GM19025 (cell line): ENCODE measurements around the gene NTM.

Source experiments
- ATAC-seq: cut with Tn5 transposase; IDR thresholded peaks from one replicate; pipeline ENCODE4 v1.9.1; 2021; ENCODE audit warnings: mild to moderate bottlenecking, low read depth, moderate library complexity; ENCODE audit not compliant: unreplicated experiment

Gene NTM

DNA sequence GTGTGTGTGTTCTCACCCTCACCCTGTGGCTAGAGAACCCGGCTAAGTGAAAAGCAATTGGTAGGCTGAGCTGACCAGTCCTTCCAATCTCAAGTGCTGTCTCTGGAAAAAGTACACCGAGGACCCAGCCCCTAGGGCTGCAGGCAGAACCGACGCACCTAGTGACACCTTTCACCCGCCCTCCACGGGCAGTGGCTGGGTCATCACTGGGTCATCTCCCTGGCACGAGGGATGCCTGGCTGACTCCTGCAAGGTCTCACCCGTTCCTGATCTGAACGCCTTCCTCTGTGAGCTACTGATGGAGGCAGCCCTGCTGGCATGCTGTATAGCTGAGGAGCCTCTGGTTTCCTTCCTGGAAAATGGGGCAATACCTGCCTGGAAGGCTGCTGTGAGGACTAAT lies 311.5 kb downstream of the NTM start:
- no peak for ATAC-seq

DNA sequence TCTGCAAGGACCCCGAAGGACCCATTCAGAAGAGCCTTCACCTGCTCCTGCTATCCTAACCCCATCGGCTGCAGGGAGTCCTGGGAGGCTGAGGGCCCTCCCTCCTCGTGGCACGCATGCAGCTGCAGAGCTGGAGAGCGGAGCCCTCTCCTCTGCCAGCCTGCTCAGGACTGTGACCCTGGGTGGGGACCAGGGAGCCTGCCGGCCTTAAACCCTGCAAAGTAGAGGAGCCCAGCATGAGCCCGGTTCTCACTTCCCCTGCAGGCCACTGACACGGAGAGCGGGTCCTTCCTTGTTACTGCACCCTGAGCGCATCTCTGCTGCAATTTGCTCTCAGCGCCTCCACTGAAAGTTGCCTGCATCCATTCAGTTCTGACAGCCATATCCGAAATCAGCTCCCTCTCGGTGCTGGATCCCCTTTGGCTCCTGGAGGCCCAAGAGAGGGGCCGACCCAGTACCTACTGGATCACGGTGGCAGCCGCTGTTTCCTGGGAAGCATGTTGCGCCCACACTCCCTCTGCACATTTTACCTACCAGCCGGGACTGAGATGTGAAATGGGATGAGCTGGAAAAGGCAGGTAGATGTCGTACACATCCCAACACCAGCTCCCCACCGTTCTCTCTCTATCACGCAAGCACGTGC lies 312.1 kb downstream of the NTM start:
- no peak for ATAC-seq

DNA sequence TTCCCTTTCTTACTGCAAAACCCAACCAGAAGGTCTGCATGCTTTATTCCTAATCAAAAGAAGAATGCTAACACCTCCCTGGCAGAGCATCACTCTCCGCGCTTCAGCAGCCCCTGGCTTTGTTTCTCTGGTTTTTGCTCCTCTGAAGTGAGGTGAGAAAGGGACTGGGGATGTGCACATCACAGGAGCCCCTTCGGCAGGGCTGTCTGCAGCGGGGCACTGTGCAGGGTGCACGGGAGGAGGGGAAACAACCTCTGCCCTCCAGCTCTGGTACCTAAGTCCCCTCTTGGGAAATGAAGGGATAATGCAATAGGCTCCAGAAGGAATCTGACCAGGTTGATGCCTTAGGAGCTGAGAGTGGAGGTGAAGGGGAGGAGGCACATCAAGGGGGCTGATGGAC lies 312.7 kb downstream of the NTM start:
- no peak for ATAC-seq

DNA sequence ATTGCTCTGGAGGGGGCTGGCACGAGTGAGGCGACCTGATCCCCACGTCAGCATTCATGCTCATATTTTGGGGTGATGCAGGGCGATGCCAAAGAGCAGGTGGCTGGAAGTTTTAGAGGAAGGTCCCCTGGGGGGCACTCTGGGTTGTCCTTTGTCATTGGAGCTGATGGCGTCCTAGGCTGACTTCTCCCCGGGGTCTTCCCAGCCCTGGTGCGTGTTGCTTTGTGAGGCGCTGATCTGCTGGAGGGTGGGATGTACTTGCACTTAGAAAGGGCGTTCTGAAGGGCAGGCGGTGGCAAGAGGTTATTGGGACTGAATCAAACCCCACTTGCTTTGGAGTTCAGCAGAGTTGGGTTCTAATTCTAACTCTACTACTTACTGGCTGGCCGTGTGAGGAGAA lies 313.3 kb downstream of the NTM start:
- no peak for ATAC-seq

DNA sequence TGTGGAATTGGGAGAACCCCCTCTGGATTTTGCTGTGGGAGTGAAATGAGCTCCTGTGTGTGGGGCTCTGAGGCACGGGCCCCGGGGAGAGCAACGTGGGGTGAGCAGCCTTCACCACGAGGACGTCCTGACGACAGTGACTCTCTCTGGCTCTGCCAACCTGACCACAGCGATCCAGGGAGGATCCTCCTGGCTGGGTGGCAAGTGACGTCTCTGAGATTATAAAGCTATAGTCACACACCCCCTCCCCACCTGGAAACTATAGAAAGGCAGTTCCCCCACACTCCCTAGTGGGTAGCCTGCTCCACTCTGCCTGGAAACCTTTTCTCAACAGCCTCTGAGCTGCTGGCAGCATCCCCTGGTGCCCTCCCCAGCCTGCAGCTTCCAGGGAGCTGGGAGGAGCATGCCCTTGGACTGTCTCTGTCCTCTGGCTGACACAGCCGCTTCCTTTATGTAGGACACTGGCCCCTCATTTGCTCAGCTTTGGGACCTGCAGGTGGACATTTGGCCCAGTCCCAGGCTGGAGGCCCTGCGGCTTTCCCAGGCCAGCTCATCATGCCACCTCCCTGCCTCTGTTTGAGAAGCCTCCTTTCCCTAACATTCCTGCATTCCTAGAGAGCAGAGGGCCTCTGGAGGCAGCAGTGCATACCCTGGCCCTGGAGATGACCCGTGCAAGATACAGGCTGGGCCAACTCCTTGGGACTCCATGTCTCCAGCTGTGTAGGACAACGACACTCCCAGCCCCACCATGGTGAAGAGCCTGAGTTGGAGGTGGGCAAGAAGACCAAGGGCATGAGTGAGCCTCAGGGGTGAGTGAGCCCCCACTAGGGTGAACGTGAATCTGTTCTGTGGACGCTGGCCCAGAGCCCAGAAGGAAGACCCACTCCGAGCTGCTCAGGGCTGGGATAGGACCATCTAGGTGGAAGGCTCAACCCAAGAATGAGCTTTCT lies 314.0 kb downstream of the NTM start:
- ATAC-seq = no peak

DNA sequence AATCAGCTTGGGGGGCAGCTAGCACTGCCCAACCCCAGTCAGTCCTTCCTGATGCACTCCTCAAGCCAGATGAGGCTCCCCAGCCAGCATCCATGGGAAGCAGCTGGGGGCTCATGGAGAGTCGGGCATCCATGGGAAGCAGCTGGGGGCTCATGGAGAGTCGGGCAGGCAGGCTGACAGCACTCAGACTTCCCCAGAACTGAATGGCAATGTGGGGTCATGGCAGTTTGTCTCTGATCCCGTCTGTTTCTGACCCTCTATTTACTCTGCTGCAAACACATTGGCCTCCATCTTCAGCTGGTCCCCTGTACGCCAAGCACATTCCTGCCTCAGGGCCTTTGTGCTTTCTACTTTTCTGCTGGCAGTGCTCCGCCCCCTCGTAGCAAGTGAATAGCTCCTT lies 314.8 kb downstream of the NTM start:
- no peak for ATAC-seq

DNA sequence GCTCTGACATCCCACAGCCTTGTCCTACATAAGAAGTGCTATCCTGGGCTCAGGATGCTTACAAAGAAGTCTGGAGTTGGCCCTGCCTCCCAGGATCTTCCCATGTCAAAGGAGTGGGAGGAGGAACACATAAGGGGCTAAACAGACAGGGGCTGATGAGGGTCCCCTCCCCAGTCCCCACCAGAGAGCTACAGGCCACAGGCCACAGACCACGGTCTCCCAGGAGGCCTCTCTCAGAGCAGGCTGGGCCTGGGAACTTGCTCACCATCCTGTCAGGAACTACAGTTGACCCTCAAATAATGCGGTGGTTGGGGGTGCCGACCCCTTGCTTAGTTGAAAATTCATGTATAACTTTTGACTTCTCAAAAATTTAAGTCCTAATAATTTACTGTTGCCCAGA lies 315.5 kb downstream of the NTM start:
- no peak for ATAC-seq

DNA sequence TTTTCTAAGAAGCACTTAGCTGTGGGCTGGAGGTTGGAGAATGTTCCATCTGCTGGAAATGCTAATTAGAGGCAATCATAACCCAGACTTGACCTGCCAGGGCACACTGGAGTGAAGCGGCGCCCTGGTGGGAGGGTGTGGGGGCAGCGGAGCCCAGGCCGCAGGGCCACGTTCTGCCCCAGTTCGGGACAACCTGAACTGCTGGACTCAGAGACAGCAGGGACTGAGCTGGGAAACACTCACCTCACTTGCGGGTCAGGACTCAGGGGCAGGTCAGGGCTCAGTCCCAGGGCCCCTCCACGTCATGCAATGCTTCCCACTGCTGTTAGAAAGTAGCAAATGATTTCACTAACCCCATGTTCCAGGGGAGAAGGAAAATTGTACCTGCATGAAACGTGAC lies 316.4 kb downstream of the NTM start:
- no peak for ATAC-seq

DNA sequence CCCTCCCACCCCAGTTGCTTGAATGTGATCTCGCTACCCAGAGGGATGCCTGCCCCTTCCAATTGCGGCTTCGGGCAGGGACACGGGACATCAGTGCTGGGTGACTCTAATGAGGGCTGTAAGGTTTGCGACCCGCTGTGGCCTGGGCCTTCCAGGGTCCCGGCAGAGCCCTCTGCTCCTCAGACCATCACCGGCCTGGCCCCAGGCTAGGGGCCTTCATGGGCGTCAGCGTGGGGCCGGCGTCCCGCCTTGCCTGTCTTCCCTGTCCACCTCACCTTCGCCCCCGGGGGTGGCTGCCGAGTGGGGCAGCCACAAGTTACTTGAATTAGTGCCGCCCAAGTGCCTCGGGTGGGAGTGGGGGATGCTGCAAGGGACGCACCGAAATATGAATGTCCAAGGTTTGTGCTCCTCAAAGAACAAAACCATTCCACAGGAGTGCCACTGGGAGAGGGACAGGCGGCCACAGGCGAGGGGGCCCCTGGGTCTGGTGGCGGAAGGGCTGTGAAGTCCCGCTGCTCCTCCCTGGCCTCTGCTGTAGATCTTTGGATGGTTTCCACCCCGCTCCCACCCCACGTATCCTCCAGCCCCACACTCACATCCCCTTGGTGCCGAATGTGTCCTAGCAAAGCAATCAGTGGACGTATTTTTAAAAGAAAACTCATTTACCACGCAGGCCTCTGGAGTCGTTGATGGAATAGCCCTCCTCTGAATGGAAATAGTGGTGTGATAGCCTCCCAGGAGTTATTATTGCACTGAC lies 317.1 kb downstream of the NTM start:
- ATAC-seq = no peak

DNA sequence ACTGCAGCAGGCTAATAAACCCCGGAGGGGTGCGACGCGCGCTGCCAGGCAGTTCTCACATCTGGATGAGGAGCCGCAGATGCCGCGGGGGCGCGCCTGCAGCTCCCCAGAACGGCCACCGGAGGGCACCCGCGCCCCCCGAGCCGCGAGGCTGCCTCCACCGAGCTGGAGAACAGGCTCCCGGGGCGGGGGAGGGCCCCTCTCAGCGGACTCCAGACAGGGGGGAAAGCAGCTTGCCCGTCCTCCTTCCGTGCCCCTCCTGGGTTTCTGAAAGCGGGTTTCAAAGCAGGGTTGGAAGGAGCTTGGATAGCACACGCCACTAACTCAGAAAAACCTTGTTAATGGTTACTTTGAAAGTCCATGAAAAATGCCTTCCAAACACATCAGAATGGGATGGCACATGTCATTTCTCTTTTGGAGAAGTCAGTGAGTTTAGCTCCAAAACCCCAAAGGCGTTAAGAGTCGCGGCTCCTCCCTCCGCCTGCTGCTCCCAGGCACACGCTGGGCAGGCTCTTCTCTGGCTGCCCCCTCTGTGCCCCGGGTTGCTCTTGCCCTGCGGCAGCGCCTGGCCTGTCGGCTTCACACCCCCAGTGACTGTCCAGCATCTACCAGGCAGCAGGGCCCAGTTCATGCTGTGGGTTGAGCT lies 317.8 kb downstream of the NTM start:
- ATAC-seq = peak; percentile 66

DNA sequence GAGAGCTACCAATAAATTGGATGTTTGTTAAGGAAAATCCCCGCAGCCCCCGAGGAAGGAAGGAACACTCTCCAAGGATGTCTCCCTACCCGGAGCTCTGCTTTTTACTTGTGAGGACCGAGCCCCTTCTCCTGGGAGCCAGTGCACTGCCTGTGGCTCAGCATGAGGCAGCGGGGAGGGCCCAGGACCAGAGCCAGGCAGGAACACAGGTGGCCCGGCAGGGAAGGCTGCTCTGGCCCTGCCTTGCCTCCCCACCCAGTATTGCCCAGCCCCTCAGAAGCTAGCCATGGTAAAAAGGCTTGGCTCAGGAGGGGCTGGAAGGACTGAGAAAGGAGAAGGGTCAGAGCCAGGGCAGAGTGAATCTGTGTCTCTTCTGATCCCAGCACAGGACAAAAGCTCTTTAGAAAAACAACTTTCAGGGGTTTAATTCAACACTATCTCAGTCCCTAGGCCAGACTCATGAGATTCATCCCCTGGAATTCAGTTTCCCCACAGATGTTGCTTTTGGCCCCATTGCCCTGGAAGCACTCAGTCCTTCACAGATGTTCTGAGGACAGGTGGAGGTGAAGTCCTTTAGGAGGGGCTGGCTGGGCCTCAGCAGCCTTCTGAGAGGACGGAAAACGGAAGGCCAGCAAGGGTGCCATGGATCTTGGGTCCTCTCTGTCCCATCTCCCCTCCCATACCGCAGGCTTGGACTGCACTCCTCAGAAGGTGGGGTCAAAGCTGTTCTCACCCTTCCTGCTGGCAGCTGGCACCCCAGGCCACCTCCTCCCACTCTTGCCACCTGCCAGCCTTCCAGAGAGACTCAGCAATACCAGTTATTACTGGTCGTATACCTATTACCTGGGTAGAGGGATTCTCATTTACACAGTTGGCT lies 318.9 kb downstream of the NTM start:
- ATAC-seq = no peak

DNA sequence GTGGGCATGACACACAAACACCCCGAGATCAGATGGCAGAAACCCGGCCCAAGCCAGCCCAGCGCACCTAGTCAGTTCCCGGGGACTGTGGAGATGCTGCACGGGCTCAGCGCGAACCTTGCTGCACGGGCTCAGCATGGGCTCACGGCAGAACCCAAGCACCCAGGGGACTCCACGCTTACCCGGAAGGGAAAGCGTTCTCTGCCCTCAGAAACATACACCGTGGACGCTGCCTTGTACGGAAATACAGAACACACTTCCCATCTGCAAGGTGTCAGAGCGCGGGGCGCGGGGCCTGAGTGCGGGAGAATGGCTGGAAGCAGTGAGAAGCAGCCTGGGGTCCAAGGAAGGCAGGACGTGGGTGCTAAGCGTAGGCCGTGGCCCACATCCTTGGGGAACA lies 319.9 kb downstream of the NTM start:
- no peak for ATAC-seq

DNA sequence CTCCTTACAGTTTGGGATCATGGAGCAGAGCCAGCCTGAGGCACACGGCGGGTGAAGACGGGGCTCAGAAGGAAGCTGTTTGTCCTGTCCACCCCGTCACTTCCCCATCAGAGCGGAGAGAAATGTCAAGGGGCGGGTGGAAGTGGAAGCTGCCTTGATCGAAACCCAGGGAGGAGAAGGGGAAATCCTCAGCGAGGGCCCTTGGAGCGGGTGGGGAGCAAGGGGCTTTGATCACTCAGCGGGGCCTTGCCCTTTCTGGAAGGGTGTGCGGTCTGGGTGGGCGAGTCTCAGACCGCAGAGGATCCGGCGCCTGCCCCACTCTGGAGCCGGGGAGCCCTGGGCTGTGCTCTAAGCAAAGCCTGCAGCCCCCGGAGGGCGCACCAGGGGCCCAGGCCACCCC lies 320.4 kb downstream of the NTM start:
- no peak for ATAC-seq

DNA sequence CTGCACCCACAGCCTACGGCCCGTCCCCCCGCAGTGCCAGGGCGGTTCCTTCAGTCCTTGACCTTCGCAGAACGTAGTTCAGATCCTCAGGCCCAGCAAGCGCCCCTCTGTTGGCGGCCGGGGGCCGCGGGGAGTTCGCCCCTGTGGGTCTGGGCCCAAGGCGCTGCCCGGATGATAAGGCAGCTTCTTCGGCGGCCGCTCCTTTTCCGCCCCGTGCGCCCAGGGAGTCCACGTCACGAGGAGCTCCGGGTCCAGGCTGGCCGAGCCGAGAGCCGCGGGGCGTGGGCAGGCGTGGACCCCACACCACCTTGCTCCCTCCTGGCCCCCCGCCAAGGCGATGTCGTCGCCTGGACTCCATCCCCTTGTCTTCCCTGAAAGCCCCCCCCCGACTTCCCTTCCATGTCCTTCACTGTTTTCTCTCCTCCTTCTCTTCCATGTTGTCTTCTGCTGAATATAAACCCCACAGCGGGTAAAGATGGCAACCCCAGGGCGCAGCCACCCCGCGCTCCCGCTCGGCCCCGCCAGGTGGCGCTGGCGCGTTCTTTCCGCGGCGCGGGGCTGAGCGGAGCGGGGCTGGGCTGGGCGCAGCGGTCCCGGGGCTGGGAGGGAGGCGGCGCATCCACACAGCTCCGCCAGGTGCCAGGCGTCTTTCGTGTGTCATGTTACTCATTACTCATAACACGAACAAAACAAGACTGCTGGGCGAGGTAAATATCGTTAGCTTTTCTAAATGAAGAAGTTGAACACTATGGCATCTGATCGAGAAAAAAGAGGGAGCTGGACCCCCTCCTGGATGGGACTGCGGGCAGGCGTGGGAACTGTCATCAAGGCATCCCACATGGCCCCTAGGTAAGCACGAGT lies 321.0 kb downstream of the NTM start:
- no peak for ATAC-seq

DNA sequence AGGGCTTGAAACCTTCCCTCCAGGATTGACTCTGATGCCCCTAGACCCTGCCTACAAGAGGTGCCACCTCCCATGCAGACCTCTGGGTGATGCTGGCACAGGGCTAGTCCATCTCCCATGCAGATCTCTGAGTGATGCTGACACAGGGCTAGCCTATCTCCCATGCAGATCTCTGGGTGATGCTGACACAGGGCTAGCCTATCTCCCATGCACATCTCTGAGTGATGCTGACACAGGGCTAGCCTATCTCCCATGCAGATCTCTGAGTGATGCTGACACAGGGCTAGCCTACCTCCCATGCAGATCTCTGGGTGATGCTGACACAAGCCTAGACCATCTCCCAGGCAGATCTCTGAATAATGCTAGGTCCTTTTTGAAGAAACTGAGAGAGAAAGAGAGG lies 321.7 kb downstream of the NTM start:
- ATAC-seq = no peak

DNA sequence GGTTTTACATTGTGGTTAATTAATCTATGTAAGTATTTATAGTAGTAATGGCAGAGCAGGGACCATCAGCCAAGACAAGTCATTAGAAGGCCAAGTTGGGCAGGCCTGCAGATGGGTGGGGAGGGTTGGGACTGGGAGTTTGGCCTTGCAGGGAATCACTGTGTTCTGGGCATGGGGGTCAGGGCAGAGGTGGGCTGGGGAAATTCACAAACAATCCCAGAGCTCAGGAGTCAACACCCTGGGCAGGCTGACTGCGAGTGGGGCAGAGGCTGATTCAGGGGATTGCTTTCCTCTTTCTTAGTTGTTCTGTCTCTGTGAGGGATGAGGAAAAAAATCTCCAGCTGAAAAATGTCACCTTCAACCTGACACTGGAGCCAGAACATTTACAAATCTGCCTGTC lies 322.5 kb downstream of the NTM start:
- no peak for ATAC-seq

DNA sequence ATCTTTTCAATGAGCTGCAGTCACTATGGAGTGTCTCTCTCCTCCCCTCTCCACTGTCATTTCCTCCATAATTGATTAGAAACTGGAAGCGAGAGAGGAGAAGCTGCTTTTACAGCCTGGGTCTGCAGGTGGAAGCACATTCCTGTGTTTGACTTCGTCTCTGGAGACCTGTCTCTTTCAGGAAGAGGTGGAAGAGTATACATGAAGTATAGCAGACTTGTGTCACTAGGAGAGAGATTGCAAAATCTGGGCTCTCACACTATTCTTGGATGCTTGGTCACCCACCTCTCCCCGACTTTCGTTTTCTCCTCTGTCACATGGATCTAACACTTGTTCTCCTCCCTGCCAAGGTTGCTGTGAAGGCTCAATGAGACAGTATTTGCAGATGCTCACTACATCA lies 323.3 kb downstream of the NTM start:
- no peak for ATAC-seq

DNA sequence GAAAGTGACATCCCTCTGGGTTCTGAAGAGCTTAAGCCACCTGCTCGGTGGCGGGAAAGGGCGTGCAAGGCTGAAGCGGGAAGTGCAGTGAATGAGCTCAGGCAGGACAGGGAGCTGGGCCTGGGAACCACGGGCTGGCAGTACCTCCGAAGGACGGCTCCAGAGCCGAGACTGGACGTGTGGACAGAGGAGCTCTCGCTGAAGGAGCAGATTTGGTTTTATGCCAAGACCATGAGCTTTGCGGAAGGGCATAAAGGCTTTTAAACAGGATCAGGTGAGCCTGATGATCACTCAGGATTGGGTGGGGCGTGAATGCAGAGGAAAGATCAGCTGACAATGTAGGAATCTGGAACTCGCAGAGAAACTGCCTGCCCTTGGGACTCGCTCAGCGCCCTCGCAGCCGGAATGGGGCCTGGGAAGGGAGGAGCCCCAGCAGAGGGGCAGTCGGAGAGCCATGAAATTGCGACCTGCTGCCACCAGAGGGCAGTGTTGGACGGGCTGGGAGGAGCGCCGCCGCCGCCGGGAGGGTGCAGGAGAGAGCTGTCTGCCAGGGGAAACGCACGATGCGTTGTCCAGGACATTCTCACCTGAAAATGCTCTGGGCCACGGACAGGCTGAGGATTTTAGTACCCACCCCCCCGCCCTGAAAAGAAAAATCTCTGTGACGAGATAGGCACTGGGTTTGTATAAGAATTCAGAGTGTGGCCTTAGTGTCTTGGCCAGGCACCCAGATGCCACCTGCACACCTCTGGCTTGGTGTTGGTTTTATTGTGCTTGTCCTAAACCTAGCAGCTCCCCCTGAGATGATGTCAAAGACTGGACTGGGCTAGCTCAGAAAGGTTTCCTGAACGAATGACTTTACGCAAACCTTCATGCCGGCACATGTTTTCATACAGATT lies 324.4 kb downstream of the NTM start:
- peak; percentile 79 for ATAC-seq
